Prostate gland (tissue), 2 donors: ENCODE results near the gene CHRNA4.

Source experiments
- CTCF ChIP-seq, 4 experiments: fragments of 200-600 bp in 2 of 4; fragments of 450-650 bp in 2 of 4; sonication (generic) in 2 of 4; IDR thresholded peaks; 1 replicate in 3 of 4; 2 replicates in 1 of 4; pipeline ENCODE4 v1.5.1; 2016 to 2019; ENCODE audit warnings: antibody characterized with exemption in 4 of 4, mild to moderate bottlenecking in 2 of 4, moderate library complexity in 2 of 4
- POLR2A ChIP-seq: fragments of 450-650 bp; IDR thresholded peaks from one replicate; pipeline ENCODE4 v1.6.1; 2016; ENCODE audit warnings: antibody characterized with exemption, mild to moderate bottlenecking

DNA sequence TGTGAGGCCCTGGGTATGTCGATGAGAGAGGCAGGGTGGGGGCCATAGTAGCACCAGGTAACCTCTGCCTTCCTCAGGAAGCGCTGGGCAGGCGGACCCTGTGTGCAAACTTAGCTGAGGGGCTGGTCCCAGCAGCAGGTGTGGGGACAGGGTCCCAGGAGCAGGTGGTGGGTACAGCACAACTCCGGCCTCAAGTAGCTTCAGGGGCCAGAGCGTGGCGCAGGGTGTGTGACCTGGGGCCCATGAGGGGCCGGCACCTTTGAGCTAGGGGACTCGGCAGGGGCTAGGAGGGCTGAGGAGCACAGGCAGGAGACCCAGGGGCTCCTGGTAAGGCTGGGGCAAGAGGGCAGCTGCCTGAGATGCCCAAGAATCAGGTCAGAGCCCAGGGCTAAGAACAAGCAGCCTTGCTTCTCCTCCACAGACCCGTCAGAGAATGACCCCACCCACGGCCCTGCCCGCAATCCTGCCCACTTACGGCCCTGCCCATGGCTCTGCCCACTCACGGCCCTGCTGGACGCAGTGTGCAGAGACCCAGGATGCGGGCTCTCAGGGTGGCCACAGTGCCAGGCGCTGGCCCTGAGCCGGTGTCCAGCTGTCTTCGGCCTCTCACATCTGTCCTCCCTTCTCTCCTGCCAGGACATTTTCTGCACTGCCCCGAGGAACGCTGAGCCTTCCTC is 30.9 kb downstream of the CHRNA4 start:
- TF ChIP-seq CTCF (IDR thresholded peaks at IDR 0.05): no peak
- TF ChIP-seq POLR2A: no peak
